ENCODE results near the gene EHMT1.

Gene EHMT1

GRCh38 chr9:137647096-137647714, 28.4 kb downstream of the EHMT1 start:
- DNase-seq: no peak

- DNase-seq: peak; percentile 50
Observed at GRCh38 chr9:137648396-137648795, 29.6 kb downstream of the EHMT1 start.

- DNase-seq: no peak
Observed at GRCh38 chr9:137649553-137649952, 30.7 kb downstream of the EHMT1 start.

- no peak for DNase-seq
Observed at GRCh38 chr9:137650259-137650658, 31.5 kb downstream of the EHMT1 start.

- no peak for DNase-seq
Observed at GRCh38 chr9:137650779-137651178, 32.0 kb downstream of the EHMT1 start.

- no peak for DNase-seq
Observed at GRCh38 chr9:137656416-137656815, 37.6 kb downstream of the EHMT1 start.

- no peak for DNase-seq
Observed at GRCh38 chr9:137657606-137658005, 38.8 kb downstream of the EHMT1 start.

GRCh38 chr9:137658781-137659180, 40.0 kb downstream of the EHMT1 start:
- DNase-seq: no peak

GRCh38 chr9:137660144-137660543, 41.3 kb downstream of the EHMT1 start:
- no peak for DNase-seq

GRCh38 chr9:137663584-137663983, 44.8 kb downstream of the EHMT1 start:
- no peak for DNase-seq

- DNase-seq: peak; percentile 14
Observed at GRCh38 chr9:137664676-137665075, 45.9 kb downstream of the EHMT1 start.

- DNase-seq: no peak
Observed at GRCh38 chr9:137665226-137665625, 46.4 kb downstream of the EHMT1 start.

- DNase-seq: peak; percentile 60
Observed at GRCh38 chr9:137665697-137666512, 47.1 kb downstream of the EHMT1 start.

- no peak for DNase-seq
Observed at GRCh38 chr9:137666513-137666822, 47.7 kb downstream of the EHMT1 start.

- DNase-seq: no peak
Observed at GRCh38 chr9:137666955-137667670, 48.3 kb downstream of the EHMT1 start.

- no peak for DNase-seq
Observed at GRCh38 chr9:137668203-137668602, 49.4 kb downstream of the EHMT1 start.

GRCh38 chr9:137669261-137669672, 50.5 kb downstream of the EHMT1 start:
- DNase-seq: no peak

- no peak for DNase-seq
Observed at GRCh38 chr9:137670391-137671195, 51.8 kb downstream of the EHMT1 start.

- DNase-seq: no peak
Observed at GRCh38 chr9:137671196-137671538, 52.4 kb downstream of the EHMT1 start.

- no peak for DNase-seq
Observed at GRCh38 chr9:137671721-137672120, 52.9 kb downstream of the EHMT1 start.

GRCh38 chr9:137672907-137673791, 54.3 kb downstream of the EHMT1 start:
- peak; percentile 70 for DNase-seq

- DNase-seq: no peak
Observed at GRCh38 chr9:137673886-137674285, 55.1 kb downstream of the EHMT1 start.

Data from fibroblast of skin of scalp (primary cell).